Measurements from ENCODE around the gene NGEF.
A peak's percentile ranks its signal among the peaks of the same experiment; 100 is the strongest.
"Not testable (repeated sequence)": the region's sequence is repeated elsewhere in the genome, so short reads cannot be mapped to it uniquely, and the experiment has no call there.

Gene NGEF

GRCh38 chr2:232929303-232930058 lies 83.6 kb downstream of the NGEF start:
- no peak for DNase-seq

GRCh38 chr2:232928551-232929302 lies 84.3 kb downstream of the NGEF start:
- no peak for DNase-seq

- DNase-seq: peak in 13 of 56 donors; percentile 6 to 62 (median 36)
These were observed 85.1 kb downstream of the NGEF start for GRCh38 chr2:232927793-232928550.

- no peak for DNase-seq
These were observed 85.8 kb downstream of the NGEF start for GRCh38 chr2:232927032-232927792.

- peak in 1 of 56 donors; percentile 25 for DNase-seq
These were observed 86.6 kb downstream of the NGEF start for GRCh38 chr2:232926431-232926939.

- DNase-seq: peak in 11 of 56 donors; percentile 10 to 64 (median 30)
These were observed 87.3 kb downstream of the NGEF start for GRCh38 chr2:232925821-232926156.

GRCh38 chr2:232925153-232925820 lies 87.8 kb downstream of the NGEF start:
- no peak for DNase-seq

- no peak for DNase-seq
These were observed 88.6 kb downstream of the NGEF start for GRCh38 chr2:232924433-232924832.

GRCh38 chr2:232920760-232921159 lies 92.3 kb downstream of the NGEF start:
- no peak for DNase-seq

- DNase-seq: no peak
These were observed 93.0 kb downstream of the NGEF start for GRCh38 chr2:232920055-232920454.

- DNase-seq: no peak
These were observed 93.9 kb downstream of the NGEF start for GRCh38 chr2:232919141-232919540.

- no peak for DNase-seq
These were observed 99.2 kb downstream of the NGEF start for GRCh38 chr2:232913903-232914302.

- DNase-seq: no peak
These were observed 101.3 kb downstream of the NGEF start for GRCh38 chr2:232911712-232912277.

- DNase-seq: no peak
These were observed 102.7 kb downstream of the NGEF start for GRCh38 chr2:232910376-232910775.

- no peak for DNase-seq
These were observed 104.4 kb downstream of the NGEF start for GRCh38 chr2:232908695-232909094.

GRCh38 chr2:232907718-232908085 lies 105.4 kb downstream of the NGEF start:
- DNase-seq: not testable (repeated sequence)

- not testable (repeated sequence) for DNase-seq
These were observed 106.0 kb downstream of the NGEF start for GRCh38 chr2:232906867-232907717.

GRCh38 chr2:232903989-232904388 lies 109.1 kb downstream of the NGEF start:
- DNase-seq: no peak

Data from nucleus accumbens (tissue), 56 donors.